NT2/D1 (cell line): ENCODE data around the gene PHLPP1.

Experiments
- SUZ12 ChIP-seq: IDR thresholded peaks from 2 replicates; pipeline ENCODE4 v1.6.1; 2011; ENCODE audit not compliant: insufficient read length, insufficient read depth; ENCODE audit errors: extremely low read depth
- YY1 ChIP-seq: IDR thresholded peaks from 2 replicates; pipeline ENCODE4 v1.6.1; 2011; ENCODE audit not compliant: insufficient read length, insufficient read depth
- ZNF274 ChIP-seq: IDR thresholded peaks from 2 replicates; pipeline ENCODE4 v1.6.1; 2011; ENCODE audit warnings: mild to moderate bottlenecking, low read depth, low read length

DNA sequence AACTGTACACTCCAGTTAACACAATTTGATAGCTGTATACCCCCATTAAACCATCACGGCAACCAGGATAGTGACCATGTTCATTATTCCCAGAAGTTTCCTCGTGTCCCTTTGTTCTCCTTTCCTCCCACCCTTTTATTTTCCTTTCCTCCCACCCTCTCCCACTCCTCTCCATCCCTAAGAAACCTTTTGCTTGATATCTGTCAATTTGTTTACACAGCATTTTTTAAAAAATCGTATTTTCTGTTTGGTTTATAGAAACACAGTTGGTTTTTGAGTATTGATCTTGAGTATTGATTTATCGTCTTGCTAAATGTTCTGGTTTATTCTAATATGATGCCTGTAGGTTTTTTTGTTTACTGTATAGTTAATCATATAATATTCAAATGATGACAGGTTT is 119.4 kb downstream of the PHLPP1 start:
- TF ChIP-seq YY1 (no peak), ZNF274 (no peak), SUZ12 (no peak)
